DLD1 (cell line): ENCODE measurements around the gene PROKR1.

Experiments used
- in situ Hi-C: cut with HindIII; loops from 2 replicates; pipeline ENCODE4 v1.10.0; 2017; ENCODE audit warnings: low sequenced_read_pairs

The PROKR1 gene

DNA sequence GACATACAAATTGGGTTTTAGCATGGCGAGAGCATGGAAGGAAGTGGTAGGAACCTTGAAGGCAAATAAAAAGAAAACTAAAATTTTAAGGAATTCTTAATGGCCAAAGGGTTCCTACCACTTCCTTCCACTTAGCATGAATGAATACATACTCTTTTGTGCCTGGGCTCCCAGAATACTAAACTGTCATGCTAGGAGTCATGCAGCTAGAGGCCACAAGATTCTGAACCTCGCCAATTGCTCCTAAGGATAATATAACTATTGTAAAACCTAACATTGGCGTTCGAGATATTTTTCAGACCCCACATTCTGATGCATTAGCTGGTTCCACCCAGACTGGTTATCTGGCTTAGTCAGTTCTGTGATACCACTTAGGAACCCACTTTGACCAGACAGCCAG, 52.6 kb downstream of the PROKR1 start:
- in situ Hi-C loops, result no loop called here

DNA sequence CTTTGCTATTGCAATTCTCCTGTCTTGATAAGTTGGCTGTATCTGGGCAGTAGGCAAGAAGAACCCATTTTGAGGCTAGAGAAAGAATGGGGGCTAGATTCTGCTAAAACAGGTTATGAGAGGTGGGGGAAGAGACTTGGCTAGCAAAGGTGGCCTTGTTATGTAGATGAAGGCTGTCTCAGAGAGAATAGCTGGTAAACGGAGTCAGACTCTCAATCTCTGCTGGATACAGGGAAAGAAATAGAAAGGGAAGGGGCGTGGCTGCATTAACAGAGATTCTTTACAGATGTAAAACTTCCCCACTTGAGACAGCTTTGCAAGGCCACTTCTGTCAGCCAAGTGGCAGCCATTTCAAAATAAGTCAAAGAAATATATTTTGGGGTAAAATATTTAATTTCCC, 53.2 kb downstream of the PROKR1 start:
- in situ Hi-C loops, result no loop called here

DNA sequence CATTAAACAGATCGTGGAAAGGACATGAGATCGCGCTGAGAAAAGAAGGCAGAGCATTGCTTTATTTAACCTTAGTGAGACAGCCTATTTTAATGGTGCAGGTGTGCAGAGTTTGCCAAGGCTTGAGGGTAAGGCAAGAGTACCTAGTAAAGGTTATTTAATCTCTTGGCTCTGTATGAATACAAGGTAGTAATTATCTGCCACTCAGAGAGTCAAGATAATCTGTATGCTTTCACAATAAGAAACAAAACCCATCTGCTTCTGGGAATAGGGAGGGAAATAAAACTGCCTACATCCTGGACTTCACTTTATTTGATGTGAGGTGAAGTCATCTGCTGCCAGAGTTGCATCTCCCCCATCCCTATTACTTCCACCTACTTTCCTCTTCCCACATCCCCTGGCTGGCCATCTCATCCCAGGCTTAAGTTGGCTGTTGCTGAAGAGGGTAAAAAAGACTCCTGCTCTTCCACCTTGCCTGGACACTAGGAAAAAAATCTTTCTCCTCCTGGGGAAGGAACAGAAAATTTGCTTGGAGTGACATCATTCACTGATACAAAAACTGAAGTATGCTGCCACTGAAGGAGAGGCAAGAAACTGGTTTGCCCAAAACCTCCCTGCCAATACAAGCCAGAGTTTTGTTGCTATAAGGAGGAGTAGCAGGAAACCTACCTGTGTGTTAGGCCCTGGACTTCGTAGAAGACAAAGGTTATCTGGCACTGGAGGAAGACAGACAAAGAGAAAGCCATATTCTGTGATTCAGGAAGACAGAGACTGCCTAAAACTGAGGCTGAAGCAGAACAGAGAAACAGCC, 55.4 kb downstream of the PROKR1 start:
- in situ Hi-C loops, result no loop called here

DNA sequence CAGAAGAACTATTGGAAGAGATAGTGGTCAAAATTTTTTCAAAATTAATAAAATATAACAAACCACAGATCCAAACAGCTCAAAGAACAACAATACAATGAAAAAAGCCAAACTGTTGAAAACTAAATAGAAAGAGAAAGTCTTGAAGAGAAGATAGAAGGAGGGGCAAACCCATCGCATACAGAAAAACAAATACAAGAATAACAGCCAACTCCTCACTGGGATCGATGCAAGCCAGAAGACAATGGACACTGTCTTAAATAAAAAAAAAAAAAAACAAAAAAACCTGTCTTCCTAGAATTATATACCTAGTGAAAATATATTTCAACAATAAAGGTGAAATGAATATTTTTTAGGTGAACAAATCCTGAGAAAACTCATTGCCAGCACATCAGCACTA, 57.2 kb downstream of the PROKR1 start:
- in situ Hi-C loops, result no loop called here

DNA sequence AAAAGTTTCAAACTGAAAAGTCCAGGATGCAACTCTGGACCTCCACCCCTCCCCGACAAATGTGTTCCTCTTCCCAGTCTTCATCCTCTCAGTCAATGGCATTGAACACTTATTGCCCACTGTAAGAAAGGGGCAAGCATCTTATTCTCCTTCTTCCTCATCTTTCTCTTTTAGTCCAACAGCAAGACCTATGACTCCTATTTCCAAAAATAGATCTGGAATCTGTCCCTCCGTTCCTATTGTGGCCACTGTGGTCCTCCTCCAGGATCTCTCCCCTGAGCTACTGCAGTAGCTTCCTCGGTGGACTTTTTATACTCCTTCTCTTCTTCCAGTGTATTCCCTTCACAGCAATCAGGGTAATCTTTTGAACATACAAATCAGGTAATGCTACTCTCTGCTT, 63.3 kb downstream of the PROKR1 start:
- in situ Hi-C loops, result no loop called here
